Progenitor cell of endocrine pancreas (in vitro differentiated cells): ENCODE measurements around the gene RAB15. TPM values are rescaled to one million over a fixed set of nuclear protein-coding genes. Genes with fewer than 3 reads are reported as not detected.
A peak's percentile ranks its signal among the peaks of the same experiment; 100 is the strongest.

ENCODE experiments used
- DNase-seq: peaks from one replicate; pipeline ENCODE4 v3.0.0; 2021; ENCODE audit warnings: low spot score; ENCODE audit not compliant: unreplicated experiment
- H3K27ac Mint-ChIP-seq: 2 replicates; pipeline ENCODE4 v1.8.0; 2021; ENCODE audit warnings: mild to moderate bottlenecking, moderate library complexity, mixed read lengths
- H3K27me3 Mint-ChIP-seq: 2 replicates; pipeline ENCODE4 v1.8.0; 2021; ENCODE audit warnings: mixed read lengths
- H3K36me3 Mint-ChIP-seq: 2 replicates; pipeline ENCODE4 v1.8.0; 2022; ENCODE audit warnings: mixed read lengths; ENCODE audit not compliant: insufficient read depth
- H3K4me1 Mint-ChIP-seq: 2 replicates; pipeline ENCODE4 v1.8.0; 2021; ENCODE audit warnings: low read depth, mixed read lengths
- H3K4me3 Mint-ChIP-seq: 2 replicates; pipeline ENCODE4 v1.8.0; 2021; ENCODE audit warnings: low read depth, mild to moderate bottlenecking, moderate library complexity, mixed read lengths
- H3K9me3 Mint-ChIP-seq: 2 replicates; pipeline ENCODE4 v1.8.0; 2021; ENCODE audit warnings: low read depth, mixed read lengths
- total RNA-seq: library from RNA; stranded (reverse); gene quantifications from 2 replicates; pipeline ENCODE4 v1.2.1, GENCODE V29; 2021
- TF ChIP-seq, protein P1 (sequence below): fragments of 200-600 bp; sonication (generic); IDR thresholded peaks from one replicate; pipeline ENCODE4 v1.5.0; 2021; ENCODE audit warnings: antibody characterized with exemption, mild to moderate bottlenecking; ENCODE audit not compliant: unreplicated experiment

RAB15 gene
- total RNA-seq, 1 donor from 2014 or later = 27.6 TPM

DNA sequence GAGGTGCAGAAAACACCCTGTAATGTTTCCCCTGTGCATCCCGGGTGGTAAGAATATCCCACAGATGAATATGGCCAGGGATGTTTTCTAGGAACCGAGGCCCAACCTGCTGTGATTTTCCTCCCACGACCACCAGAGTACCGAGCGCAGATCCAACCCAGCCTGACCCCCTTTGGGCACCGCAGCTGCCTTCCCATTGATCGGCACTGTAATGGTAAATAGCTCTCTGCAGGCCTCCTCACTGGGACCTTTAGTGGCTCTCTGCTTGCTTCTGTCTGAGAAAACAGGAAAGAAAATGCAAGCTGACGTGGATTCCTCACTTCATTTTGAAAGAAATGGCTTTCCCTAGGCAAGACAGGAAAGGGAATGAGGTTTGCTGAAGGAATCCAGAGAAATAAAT, 2.4 kb upstream of the RAB15 start:
- no peak for DNase-seq
- Mint-ChIP-seq H3K27me3 (peaks cover 17% of the 10 kb centered on the region), H3K4me1 (peaks cover 20% of the 10 kb centered on the region), H3K36me3 (no peaks in the 10 kb centered on the region), H3K4me3 (no peak overlapping the region), H3K9me3 (no peaks in the 10 kb centered on the region), H3K27ac (no peak overlapping the region)
- TF ChIP-seq, protein P1, sequence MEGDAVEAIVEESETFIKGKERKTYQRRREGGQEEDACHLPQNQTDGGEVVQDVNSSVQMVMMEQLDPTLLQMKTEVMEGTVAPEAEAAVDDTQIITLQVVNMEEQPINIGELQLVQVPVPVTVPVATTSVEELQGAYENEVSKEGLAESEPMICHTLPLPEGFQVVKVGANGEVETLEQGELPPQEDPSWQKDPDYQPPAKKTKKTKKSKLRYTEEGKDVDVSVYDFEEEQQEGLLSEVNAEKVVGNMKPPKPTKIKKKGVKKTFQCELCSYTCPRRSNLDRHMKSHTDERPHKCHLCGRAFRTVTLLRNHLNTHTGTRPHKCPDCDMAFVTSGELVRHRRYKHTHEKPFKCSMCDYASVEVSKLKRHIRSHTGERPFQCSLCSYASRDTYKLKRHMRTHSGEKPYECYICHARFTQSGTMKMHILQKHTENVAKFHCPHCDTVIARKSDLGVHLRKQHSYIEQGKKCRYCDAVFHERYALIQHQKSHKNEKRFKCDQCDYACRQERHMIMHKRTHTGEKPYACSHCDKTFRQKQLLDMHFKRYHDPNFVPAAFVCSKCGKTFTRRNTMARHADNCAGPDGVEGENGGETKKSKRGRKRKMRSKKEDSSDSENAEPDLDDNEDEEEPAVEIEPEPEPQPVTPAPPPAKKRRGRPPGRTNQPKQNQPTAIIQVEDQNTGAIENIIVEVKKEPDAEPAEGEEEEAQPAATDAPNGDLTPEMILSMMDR = no peak

GRCh38 chr14:64973826-64974225, 1.7 kb upstream of the RAB15 start:
- Mint-ChIP-seq H3K9me3 (no peaks in the 10 kb centered on the region), H3K27ac (no peak overlapping the region), H3K4me3 (no peak overlapping the region), H3K4me1 (peaks cover 16% of the 10 kb centered on the region), H3K36me3 (no peaks in the 10 kb centered on the region), H3K27me3 (peaks cover 21% of the 10 kb centered on the region)
- no peak for DNase-seq
- TF ChIP-seq, protein P1 = no peak

DNA sequence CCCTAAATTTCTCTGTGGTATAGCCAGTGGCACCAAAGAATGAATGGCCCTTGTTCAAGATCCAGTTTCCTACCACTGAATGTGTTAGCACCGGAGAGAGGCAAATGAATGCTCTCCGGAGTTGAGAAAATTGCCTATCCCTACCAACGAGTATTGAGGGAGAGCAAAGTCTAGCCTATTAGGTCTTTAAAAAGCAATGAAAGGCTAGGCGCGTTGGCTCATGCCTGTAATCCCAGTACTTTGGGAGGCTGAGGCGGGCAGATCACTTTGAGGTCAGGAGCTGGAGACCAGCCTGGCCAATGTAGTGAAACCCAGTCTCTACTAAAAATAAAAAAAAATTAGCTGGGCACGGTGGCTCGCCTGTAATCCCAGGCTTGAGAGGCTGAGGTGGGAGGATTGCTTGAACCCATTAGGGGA, 898 bp upstream of the RAB15 start:
- H3K9me3 Mint-ChIP-seq = no peaks in the 10 kb centered on the region
- DNase-seq = no peak
- no peaks in the 10 kb centered on the region for H3K36me3 Mint-ChIP-seq
- TF ChIP-seq, protein P1 = no peak
- no peak overlapping the region for H3K27ac Mint-ChIP-seq
- H3K4me3 Mint-ChIP-seq = peak overlapping the region; percentile 79
- H3K4me1 Mint-ChIP-seq = peaks cover 11% of the 10 kb centered on the region
- H3K27me3 Mint-ChIP-seq = peaks cover 21% of the 10 kb centered on the region

GRCh38 chr14:64971491-64971942, 619 bp downstream of the RAB15 start:
- peak overlapping the region; percentile 75 for H3K4me3 Mint-ChIP-seq
- peaks cover 1% of the 10 kb centered on the region for H3K36me3 Mint-ChIP-seq
- peaks cover 14% of the 10 kb centered on the region for H3K4me1 Mint-ChIP-seq
- no peak for DNase-seq
- TF ChIP-seq, protein P1 = no peak
- H3K27me3 Mint-ChIP-seq = peaks cover 21% of the 10 kb centered on the region
- no peak overlapping the region for H3K27ac Mint-ChIP-seq
- no peaks in the 10 kb centered on the region for H3K9me3 Mint-ChIP-seq

- Mint-ChIP-seq H3K9me3 (no peaks in the 10 kb centered on the region), H3K27ac (no peak overlapping the region)
- DNase-seq = no peak
Measured at GRCh38 chr14:64970776-64971477, 1.2 kb downstream of the RAB15 start.

More at GRCh38 chr14:64970776-64971477, 1.2 kb downstream of the RAB15 start:
- H3K27me3 Mint-ChIP-seq = peaks cover 21% of the 10 kb centered on the region
- H3K4me1 Mint-ChIP-seq = peaks cover 14% of the 10 kb centered on the region
- peaks cover 1% of the 10 kb centered on the region for H3K36me3 Mint-ChIP-seq
- peak overlapping the region; percentile 75 for H3K4me3 Mint-ChIP-seq
- TF ChIP-seq, protein P1 = no peak
